Measurements from ENCODE around the gene MRPS9.

GRCh38 chr2:105138643-105139042 lies 100.8 kb downstream of the MRPS9 start:
- TF ChIP-seq EZH2 (IDR thresholded peaks at IDR 0.05; ENCODE audit: low read length) (no peak), CTCF (optimal IDR thresholded peaks at IDR 0.05 in 1 of 3, IDR thresholded peaks at IDR 0.05 in 1 of 3, conservative IDR thresholded peaks at IDR 0.05 in 1 of 3; ENCODE audit: extremely low read depth in 1 of 3, insufficient read depth in 2 of 3, low read length in 3 of 3) (no peak)
